Measurements from ENCODE around the gene SLCO4A1. TPM values are rescaled to one million over a fixed set of nuclear protein-coding genes. Genes with fewer than 3 reads are reported as not detected.
A peak's percentile ranks its signal among the peaks of the same experiment; 100 is the strongest.

SLCO4A1 gene
- total RNA-seq, 2 donors from 2014 or later: 2.6 to 6.2 TPM

DNA sequence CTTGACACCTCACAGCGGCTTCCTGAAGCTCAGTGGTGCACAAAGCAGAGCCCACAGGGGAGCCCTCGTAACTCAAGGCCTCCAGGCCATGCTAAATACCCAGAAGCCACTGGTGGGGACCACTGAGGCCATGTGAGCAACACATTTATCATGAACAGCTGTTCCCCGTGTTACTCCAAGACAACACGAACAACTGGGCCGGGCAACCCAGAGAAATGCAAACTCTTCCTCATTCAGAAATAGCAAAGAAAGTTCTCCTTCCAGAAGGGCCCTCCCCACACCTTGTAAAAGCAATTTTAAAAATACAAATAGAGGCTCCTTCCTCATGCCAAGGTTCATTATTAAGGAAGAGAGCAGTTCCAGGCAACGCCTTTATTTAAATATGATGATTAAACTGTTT lies 36.3 kb upstream of the SLCO4A1 start:
- 44 to 46% methylated on average over 5 to 6 of the region's 6 CpGs for WGBS, 2 donors

GRCh38 chr20:62606551-62607201 lies 35.6 kb upstream of the SLCO4A1 start:
- Histone ChIP-seq H3K4me3 (no peak overlapping the region), H3K4me1 (peaks cover 46% of the 10 kb centered on the region)
- peak; percentile 42 for ATAC-seq

More for the DNA sequence above, 36.3 kb upstream of the SLCO4A1 start:
- TF ChIP-seq, protein P1, sequence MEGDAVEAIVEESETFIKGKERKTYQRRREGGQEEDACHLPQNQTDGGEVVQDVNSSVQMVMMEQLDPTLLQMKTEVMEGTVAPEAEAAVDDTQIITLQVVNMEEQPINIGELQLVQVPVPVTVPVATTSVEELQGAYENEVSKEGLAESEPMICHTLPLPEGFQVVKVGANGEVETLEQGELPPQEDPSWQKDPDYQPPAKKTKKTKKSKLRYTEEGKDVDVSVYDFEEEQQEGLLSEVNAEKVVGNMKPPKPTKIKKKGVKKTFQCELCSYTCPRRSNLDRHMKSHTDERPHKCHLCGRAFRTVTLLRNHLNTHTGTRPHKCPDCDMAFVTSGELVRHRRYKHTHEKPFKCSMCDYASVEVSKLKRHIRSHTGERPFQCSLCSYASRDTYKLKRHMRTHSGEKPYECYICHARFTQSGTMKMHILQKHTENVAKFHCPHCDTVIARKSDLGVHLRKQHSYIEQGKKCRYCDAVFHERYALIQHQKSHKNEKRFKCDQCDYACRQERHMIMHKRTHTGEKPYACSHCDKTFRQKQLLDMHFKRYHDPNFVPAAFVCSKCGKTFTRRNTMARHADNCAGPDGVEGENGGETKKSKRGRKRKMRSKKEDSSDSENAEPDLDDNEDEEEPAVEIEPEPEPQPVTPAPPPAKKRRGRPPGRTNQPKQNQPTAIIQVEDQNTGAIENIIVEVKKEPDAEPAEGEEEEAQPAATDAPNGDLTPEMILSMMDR (IDR thresholded peaks at IDR 0.05): no peak
- TF ChIP-seq POLR2A (IDR thresholded peaks at IDR 0.05): no peak
- DNase-seq (no peak), ATAC-seq (no peak)
- H3K27me3 ChIP-seq: no peaks in the 10 kb centered on the region
- H3K9me3 ChIP-seq: no peaks in the 10 kb centered on the region
- no peak overlapping the region for H3K4me3 ChIP-seq
- intact Hi-C loops (cut with DNase I): no loop called here
- H3K4me1 ChIP-seq: peaks cover 46% of the 10 kb centered on the region
- no peaks in the 10 kb centered on the region for H3K36me3 ChIP-seq (replicated peaks in 1 of 2; ENCODE audit: insufficient read depth in 1 of 2, low read depth in 2 of 2)
- peak overlapping the region in 1 of 4 donors; percentile 24 for H3K27ac ChIP-seq

DNA sequence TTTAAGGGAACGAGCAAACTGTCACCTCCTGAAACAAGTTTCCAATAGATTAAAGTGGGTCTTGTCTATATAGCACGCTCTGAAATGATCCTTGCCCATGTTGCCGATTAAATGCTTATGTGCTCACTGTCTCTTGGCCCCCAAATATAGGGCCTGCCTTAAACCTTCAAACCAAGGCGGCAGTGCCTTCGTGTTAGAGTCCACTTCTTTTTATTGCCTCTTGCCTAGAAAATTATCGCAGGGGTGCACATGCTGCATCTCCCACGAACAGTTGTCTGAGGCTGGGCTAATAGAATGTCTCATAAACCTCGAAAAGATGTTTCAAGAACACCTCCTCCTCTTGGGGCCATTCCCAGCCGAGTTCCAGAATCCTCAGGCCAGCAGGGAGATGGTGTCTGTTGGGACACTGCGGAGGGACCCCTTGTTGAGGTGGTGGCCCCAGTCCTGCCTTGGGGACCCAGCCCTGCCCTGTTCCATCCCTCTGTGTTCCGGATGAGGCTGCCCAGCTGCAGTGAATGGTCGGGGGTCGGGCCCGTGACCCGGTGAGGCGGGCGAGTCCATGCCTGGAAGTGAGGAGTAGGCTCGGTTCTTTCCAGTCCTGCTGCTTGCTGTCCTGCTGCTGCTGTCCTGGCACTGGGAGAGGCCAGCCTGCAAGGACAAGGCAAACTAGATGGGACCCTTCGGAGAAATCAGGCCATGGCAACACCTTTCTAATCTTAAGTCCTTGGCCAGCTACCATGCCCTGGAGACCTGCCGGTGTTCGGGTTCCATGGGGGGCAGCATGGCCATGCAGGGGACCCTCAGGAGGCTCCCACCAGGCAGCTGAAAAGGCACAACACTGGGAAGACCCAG lies 34.7 kb upstream of the SLCO4A1 start:
- no peaks in the 10 kb centered on the region for H3K9me3 ChIP-seq
- DNase-seq (peak in 1 of 4 donors; percentile 47), ATAC-seq (no peak)
- no peak overlapping the region for H3K27ac ChIP-seq
- peaks cover 45% of the 10 kb centered on the region for H3K4me1 ChIP-seq
- intact Hi-C loops (cut with DNase I): no loop called here
- no peaks in the 10 kb centered on the region for H3K27me3 ChIP-seq
- no peak overlapping the region for H3K4me3 ChIP-seq
- WGBS, 2 donors: 59 to 73% methylated on average over 10 to 21 of the region's 21 CpGs
- H3K36me3 ChIP-seq (replicated peaks in 1 of 2; ENCODE audit: insufficient read depth in 1 of 2, low read depth in 2 of 2): no peaks in the 10 kb centered on the region
- TF ChIP-seq, protein P1 (IDR thresholded peaks at IDR 0.05): no peak
- no peak for TF ChIP-seq POLR2A (IDR thresholded peaks at IDR 0.05)

More at GRCh38 chr20:62606551-62607201, 35.6 kb upstream of the SLCO4A1 start:
- Histone ChIP-seq H3K27me3 (no peaks in the 10 kb centered on the region), H3K9me3 (no peaks in the 10 kb centered on the region), H3K27ac (peak overlapping the region in 1 of 4 donors; percentile 24), H3K36me3 (replicated peaks in 1 of 2; ENCODE audit: insufficient read depth in 1 of 2, low read depth in 2 of 2) (no peaks in the 10 kb centered on the region)
- intact Hi-C loops (cut with DNase I): no loop called here
- DNase-seq: peak; percentile 48 to 66 (median 56)
- TF ChIP-seq, protein P1 (IDR thresholded peaks at IDR 0.05): no peak
- peak in 1 of 3 donors; percentile 10 for TF ChIP-seq POLR2A (IDR thresholded peaks at IDR 0.05)
- 18 to 26% methylated on average over 15 to 31 of the region's 31 CpGs for WGBS, 2 donors

DNA sequence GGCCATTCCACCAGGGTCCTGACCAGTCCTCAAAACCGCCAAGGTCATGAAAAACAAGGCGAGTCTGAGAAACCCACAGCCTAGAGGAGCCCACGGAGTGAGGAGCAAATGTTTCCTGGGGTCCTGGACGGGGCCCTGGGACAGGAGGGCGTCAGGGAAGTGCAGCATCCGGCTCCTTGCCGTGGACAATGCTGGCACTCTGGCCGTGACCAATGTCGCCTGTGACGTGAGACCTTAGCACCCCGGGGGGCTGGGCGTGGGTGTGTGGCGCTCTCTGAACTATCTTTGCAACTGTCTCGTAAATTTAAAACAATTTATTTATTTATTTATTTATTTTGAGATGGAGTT lies 34.1 kb upstream of the SLCO4A1 start:
- DNase-seq (no peak), ATAC-seq (no peak)
- TF ChIP-seq POLR2A (IDR thresholded peaks at IDR 0.05): no peak
- TF ChIP-seq, protein P1 (IDR thresholded peaks at IDR 0.05): no peak
- 80 to 82% methylated on average over 13 to 14 of the region's 14 CpGs for WGBS, 2 donors
- no peaks in the 10 kb centered on the region for H3K36me3 ChIP-seq (replicated peaks in 1 of 2; ENCODE audit: insufficient read depth in 1 of 2, low read depth in 2 of 2)
- peaks cover 39% of the 10 kb centered on the region for H3K4me1 ChIP-seq
- H3K27ac ChIP-seq: no peak overlapping the region
- no peaks in the 10 kb centered on the region for H3K27me3 ChIP-seq
- H3K4me3 ChIP-seq: no peak overlapping the region
- H3K9me3 ChIP-seq: no peaks in the 10 kb centered on the region
- intact Hi-C loops (cut with DNase I): no loop called here
